Erythroblast (primary cell): ENCODE results near the gene TFAM.

Experiments
- GATA1 ChIP-seq: IDR thresholded peaks from 2 replicates; pipeline ENCODE4 v1.6.1; 2011; ENCODE audit warnings: low read depth, mild to moderate bottlenecking, control low read depth, low read length, moderate library complexity
- POLR2A ChIP-seq: IDR thresholded peaks from 2 replicates; pipeline ENCODE4 v1.6.1; 2011; ENCODE audit warnings: mild to moderate bottlenecking, low read length

GRCh38 chr10:58372607-58373441 lies 12.4 kb upstream of the TFAM start:
- TF ChIP-seq POLR2A (no peak), GATA1 (no peak)
